Endothelial cell of hepatic sinusoid (primary cell): ENCODE results near the gene SLTM.
"Not testable (repeated sequence)": the region's sequence is repeated elsewhere in the genome, so short reads cannot be mapped to it uniquely, and the experiment has no call there.

Experiments used
- in situ Hi-C: cut with HindIII; loops from 2 replicates; pipeline ENCODE4 v1.10.0; 2017; ENCODE audit warnings: low sequenced_read_pairs

SLTM gene

GRCh38 chr15:58929891-58930416, 3.5 kb downstream of the SLTM start:
- in situ Hi-C loops = no loop called here

DNA sequence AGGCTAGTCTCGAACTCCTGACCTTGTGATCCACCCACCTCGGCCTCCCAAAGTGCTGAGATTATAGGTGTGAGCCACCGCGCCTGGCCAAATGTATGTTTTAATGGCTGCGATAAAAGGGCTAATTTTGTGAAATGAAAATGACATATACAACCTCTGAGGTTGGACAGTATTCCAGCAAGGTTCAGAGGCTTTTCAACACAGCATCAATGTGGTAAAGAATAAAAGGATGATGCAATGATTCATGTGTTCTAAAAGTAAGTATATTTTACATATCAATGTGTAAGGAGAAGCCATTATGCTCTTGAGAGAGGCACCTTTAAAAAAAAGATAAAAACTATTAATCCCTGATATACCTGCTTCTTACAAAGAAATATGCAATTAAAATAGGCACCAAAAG, 6.7 kb downstream of the SLTM start:
- in situ Hi-C loops = no loop called here

- in situ Hi-C loops = no loop called here
Measured at GRCh38 chr15:58924327-58924726, 9.2 kb downstream of the SLTM start.

DNA sequence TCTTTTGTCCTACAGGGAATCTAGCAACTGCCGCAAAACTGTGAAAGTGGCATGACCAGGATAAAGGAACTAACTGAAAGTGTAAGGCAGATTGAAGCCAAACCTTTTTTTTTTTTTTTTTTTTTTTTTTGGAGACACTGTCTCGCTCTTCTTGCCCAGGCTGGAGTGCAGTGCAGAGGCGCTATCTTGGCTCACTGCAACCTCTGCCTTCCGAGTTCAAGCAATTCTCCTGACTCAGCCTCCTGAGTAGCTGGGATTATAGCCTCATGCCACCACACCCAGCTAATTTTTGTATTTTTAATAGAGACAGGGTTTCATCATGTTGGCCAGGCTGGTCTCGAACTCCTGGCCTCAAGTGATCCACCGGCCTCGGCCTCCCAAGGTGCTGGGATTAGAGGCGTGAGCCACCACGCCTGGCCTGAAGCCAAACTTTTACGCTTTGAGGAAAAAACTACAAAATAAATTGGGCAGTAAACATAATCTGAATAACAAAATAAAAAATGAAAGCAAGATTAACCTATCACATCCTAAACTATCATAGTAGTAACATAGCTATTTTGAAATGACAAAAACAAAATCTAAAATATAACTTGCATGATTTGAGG, 9.7 kb downstream of the SLTM start:
- in situ Hi-C loops = no loop called here

- in situ Hi-C loops = no loop called here
Measured at GRCh38 chr15:58923284-58923683, 10.2 kb downstream of the SLTM start.

DNA sequence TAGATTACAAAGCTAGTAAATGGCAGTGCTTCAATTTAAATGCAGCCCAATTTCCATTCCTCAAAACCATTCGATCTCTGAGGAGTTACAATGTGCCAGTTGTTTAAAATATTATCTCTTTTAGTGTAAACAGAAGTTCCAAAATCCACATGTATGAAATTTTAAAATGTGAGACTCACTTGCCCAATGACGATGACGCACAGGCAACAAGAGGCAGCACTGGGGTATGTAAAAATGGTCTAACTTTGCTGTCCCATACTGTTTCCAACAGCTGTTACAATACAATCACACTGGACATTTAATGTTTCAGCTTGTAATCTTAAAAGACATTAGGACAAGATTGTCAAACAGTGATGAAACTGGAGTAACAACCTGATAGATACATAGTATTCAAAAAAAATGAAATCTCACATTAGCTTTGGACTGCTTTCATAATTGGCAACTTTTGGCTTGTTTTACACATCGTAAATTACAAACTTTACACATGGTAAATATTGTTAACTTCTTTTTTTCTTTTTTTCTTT, 12.2 kb downstream of the SLTM start:
- in situ Hi-C loops = no loop called here

DNA sequence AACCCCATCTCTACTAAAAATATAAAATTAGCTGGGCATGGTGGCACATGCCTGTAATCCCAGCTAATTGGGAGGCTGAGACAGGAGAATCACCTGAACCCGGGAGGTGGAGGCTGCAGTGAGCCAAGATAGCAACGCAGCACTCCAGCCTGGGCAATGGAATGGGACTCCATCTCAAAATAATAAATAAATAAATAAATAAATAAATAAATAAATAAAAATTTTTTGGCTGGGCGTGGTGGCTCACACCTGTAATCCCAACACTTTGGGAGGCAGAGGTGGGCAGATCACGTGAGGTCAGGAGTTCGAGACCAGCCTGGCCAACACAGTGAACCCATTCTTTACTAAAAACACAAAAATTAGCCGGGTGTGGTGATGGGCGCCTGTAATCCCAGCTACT, 13.0 kb downstream of the SLTM start:
- in situ Hi-C loops = not testable (repeated sequence)

DNA sequence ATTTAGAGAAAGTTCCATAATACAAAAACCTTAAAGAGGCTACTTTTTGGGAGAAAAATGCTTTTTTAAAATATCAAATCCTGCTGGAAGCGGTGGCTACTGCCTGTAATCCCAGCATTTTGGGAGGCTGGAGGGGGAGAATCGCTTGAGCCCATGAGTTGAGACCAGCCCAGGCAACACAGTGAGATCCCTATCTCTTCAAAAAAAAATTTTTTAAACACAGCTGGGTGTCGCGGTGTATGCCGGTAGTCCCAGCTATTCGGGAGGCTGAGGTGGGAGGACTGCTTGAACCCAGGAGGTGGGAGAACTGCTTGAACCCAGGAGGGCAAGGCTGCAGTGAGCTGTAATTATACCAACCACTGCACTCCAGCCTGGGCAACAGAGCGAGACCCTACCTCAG, 14.2 kb downstream of the SLTM start:
- in situ Hi-C loops = no loop called here

DNA sequence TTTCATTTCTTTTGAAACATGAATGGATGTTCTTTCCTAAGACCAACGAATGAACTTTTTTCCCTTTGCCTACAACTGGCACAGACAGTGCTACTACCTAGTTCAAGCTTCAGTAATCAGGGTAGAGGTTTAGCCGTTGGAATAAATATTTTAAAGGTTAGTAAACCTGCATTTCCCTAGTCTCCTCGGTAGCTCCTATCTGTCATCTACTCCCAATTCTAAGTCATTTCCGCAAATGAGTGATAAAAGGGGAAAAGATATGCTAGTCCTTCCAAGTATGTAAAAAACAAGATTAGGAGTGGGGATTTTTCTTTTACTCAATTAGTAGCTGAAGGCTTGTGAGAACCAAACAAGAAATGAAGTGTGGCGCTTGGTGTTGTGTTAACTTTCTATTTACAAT, 15.2 kb downstream of the SLTM start:
- in situ Hi-C loops = no loop called here

- in situ Hi-C loops = not testable (repeated sequence)
Measured at GRCh38 chr15:58917613-58918129, 15.8 kb downstream of the SLTM start.

GRCh38 chr15:58916962-58917361, 16.5 kb downstream of the SLTM start:
- in situ Hi-C loops = no loop called here

DNA sequence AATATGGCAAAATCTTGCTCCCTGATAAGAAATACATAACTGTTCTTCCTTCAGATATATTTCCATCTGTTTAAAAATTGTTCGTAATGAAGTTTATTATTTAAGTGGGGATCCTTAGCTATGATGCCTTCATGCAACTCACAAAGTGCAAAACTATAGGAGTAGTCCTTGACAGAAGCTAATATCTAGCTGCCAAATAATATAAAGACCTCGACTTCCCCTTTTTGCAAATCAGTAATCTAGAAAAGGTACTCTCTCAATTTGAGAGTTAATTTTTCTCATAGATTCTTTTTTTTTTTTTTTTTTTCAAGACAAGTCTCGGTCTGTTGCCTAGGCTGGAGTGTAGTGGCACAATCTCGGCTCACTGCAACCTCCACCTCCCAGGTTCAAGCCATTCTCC, 23.0 kb downstream of the SLTM start:
- in situ Hi-C loops = no loop called here

GRCh38 chr15:58909616-58910015, 23.9 kb downstream of the SLTM start:
- in situ Hi-C loops = no loop called here

DNA sequence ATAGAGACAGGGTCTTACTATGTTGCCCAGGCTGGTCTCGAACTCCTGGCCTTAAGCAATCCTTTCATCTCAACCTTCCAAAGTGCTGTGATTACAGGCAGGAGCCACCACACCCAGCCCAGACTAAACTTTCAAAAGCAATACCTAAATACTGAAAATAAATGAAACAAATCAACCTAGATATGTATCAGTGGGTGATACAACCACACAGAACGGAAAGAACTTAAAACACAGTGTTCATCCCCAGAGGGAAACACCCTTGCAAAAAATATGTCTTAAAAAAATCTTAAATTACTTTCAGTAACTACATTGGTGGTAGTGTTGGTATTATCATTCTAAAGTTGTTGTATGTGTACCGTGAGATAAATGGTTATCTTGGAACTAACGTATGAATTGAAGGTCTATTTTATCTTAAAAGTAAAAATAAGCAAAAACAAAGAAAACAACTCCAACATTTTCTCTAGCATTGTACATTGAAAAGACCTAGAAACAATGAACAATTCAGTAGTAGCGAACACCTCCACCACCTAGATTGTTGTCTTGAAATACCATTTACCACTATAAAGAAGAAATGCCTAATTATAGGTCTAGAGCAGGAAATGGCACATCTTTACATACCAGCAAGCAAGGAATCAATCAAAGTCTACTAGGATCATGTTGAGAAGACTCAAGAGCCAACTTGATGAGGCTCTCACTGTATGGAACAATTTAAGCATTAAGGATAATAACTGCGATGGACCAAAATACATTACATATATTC, 24.7 kb downstream of the SLTM start:
- in situ Hi-C loops = no loop called here

DNA sequence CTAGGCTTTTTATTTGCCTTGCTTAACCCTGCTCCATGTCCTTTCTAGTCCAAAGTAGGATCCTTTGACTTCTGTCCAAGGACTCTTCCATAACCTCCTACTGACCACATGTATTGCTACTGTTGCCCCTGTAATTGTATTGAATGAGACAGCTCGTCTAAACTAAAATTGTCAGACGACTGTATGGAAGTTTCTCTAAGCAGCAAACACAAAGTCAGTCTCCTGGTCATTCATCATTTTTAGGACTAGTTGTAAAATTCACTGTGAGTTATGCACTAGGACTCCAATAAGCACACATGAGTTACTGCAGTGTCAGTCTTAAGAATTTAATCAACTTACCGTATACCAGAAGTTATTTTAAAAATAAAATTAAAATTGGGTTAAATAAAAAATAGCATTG, 32.8 kb downstream of the SLTM start:
- in situ Hi-C loops = no loop called here

DNA sequence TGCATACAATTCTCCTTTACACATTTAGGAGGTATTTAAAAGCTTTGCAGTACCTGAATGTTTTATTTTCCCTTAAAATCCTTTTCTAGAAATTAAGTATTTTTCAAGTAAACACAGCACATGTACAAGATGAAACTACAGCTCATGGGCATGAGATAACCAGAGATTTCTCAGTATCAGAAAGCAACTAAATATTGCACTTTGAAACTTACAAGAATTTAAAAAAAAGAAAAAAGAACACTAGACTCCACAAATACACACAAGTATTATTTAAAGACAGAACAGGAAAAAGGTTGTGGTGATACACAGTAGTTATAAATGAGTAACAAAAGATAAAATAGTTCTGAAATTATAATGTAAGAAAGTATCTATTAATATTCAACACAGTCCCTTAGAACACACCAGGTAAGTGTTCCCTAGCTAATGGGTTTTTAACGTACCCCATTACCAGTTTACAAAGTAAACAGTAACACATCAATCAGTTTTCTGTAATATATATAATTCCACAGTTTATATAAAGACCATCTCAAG, 35.3 kb downstream of the SLTM start:
- in situ Hi-C loops = no loop called here

DNA sequence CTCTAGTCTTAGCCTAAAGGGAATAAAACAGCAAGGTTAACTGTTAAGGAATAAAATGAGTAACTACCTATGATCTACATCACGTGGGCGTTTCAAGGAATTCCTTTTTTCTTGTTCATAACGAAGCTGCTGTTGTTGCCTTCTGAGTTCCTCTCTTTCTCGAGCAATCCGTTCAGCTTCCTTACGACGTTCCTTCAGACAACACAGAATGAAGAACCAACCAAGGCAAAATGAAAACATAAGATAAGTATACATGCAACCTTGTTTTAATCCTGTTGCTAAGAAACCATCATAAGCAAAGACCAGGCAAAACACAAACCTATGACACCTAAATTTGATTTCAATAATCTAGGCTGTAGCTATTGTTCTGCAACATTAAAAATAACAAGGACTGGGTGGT, 44.1 kb downstream of the SLTM start:
- in situ Hi-C loops = no loop called here

DNA sequence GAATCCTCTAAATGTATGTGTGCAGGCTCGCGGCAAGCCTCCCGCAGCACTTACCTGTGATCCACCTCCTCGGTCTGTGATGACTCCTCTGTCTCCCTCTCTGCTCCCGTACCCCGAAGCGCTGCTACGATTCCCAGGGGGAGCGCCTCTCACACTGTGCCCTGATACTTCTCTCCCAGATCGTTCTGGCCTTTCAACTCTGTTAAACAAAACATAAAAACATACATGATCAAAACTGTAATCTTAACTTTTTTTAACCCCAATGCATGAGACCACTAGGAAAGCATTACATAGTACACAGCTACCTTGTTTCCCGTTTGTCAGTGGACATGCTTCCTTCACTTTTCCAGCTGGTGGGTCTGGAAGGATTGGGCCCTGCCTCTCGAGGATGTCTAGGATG, 46.6 kb downstream of the SLTM start:
- in situ Hi-C loops = no loop called here

- in situ Hi-C loops = not testable (repeated sequence)
Measured at GRCh38 chr15:58883926-58884325, 49.6 kb downstream of the SLTM start.

DNA sequence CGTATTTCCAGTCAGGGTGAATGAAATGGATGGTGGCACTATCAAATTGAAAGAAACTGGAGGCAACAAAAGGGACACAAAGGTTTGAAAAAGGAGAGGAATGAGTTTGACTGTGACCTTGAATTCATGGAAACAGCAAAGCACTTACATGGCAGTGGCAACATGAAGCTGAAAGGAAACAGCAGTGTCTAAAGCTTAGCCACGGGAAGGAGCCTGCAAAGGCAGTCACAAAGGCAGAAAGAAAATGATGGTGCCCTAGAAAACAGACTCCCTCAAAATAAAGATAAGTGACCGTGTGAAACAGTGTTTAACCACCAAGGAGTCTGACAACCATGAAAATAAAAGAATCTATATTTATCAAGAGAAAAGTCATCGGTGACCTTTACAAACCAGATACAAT, 51.2 kb downstream of the SLTM start:
- in situ Hi-C loops = no loop called here

- in situ Hi-C loops = no loop called here
Measured at GRCh38 chr15:58880320-58880719, 53.2 kb downstream of the SLTM start.
